GM18909 (cell line): ENCODE data around the gene BAG2.

Experiments used
- ATAC-seq: cut with Tn5 transposase; IDR thresholded peaks from one replicate; pipeline ENCODE4 v1.9.1; 2021; ENCODE audit warnings: mild to moderate bottlenecking; ENCODE audit not compliant: unreplicated experiment, poor library complexity

BAG2 gene

DNA sequence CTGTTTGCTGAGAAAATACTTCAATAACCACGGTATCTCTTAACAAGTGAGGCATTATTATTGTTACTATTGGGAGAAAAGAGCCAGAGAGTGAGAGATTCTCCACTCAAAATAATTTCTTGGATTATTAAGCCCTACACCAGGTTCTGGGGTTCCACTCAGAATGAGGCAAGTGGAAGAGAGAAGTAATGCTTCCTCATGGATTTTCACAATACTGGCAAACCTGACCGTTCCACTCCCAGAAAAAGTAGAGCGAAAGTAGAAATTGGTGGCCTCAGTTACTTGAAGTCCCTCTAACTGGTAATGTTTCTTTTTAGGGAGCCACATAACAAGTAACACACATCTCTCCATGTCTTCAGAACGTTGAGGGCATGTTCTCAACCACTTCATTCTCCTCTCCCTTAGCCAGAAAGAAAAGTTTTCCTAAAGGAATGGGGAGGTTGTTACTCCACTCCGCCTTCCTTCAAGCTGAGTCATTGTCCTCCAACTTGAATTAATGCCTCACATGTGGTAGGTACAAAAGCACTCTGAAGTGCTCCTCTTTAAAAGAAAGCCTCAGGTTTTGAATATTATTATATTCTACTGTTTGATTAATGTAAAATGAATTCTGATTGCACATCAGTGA, 1.9 kb downstream of the BAG2 start:
- ATAC-seq, result no peak

DNA sequence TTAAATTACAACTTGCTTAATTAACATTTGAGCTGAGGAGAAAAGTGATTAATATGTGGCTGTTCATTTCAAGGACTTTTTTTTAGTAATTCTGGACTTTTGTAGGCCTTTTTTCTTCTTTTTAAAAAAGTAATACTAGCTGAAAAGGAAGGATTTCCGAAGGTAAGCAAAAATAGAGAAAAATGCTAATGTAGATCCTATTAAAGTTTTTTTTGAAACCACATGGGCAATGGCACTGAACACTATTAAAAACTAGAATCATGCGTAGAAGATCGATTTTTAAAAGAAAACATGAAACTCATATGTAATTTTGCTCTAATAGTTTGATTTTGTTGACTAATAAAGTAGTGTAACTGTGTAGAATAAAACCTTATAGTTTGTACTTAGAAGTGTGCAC, 2.4 kb downstream of the BAG2 start:
- no peak for ATAC-seq

DNA sequence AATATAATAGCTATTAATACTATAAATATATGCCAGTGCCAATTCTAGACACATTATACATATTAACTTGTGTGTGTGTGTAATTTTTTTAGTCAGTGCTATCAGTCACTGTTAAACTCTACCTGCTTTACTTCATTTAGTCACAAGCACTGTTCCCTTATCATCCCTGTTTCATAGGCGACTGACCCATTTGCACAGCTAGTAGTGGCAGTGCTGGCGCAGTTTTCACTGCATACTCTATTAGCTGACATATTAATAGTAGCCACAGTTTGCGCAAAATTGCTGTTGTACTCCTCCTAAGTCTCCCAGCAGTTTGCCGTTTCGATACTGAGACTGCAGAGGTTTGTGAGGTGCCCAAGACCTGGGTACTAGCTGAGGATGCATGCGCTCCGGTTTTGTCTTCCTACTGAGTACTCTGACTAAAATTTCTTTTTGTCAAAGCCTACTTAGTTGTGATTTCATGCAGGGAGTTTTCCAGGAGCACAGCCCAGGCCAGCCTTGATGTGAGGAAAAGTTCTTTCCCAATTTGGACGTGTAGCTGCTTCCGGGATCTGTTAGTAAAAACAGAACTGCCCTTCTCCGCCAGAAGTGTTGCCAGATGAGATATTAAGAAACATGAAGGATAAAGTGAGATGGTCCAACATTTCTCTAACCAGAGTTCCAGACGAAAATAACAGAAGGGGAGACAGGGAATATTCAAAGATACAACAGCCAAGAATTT, 5.6 kb downstream of the BAG2 start:
- ATAC-seq, result no peak

DNA sequence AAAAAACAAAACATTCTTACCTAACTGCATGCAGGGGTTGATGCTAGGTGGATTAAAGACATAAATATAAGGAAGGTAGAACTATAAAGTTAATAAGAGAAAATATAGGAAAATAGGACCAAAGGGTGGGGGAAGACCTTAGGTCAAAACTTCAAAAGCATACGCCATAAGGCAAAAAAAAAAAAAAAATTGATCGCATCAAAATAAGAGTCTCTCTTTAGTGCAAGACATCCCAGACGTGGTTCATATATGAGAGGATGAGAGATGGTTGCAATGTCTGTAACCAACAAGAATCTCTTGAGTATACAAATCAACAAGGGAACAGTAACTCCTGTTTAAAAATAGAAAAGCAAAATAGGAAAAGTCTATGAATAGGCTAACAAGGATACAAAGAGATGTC, 8.5 kb downstream of the BAG2 start:
- ATAC-seq, result no peak

DNA sequence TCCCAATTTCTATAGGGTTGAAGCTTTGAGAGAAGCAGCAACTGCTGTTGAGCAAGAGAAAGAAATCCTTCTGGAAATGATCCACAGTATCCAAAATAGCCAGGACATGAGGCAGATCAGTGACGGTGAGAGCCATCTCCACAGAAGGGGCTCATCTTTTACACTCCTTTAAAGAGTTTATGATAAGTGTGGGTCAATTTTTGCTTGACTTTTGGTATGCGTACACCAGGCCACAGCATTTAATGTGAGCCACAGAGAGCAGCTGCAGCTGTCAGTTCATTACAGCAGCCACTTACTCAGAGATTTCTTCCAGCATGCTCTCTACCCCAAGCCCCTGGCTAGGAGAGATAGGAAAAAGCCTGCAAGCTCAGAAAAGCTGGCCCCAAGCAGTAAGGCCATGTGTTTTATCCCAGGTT, 9.9 kb downstream of the BAG2 start:
- ATAC-seq, result no peak

DNA sequence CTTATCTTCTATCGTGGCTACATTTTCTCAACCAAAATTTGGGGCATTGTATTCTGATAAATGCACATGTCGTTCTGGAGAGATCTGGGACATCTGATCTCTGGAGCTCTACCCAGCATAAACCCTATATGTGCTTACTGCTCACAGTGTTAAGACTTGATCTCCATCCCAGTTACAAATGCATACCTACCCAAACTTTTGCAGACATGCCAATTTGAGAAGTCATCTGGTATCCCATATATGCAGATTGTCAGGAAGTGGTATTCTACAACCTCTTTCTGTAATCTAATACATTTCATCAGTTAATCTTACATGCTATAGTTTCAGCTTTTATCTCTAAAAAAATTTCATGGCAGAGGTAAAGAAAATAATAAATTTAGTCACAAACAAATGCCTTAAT, 11.2 kb downstream of the BAG2 start:
- no peak for ATAC-seq

DNA sequence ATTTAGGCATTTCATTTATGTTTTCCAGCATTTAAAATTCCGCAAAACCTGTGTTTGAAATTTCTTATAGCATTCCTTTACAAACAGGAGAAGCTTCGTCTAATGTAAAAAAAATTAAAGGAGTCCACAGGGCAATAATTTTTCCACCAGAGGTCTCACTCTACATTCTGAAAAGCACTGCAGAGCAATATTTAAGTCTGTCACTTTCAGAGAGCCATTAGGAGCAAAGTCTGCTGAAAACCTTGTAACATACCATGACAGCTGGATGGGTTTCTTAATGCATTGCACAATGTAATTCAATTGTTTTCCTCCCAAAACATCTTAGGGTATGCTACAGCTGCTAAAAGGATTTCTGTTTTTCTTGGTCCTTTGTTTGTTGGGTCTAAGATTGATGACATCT, 18.0 kb downstream of the BAG2 start:
- no peak for ATAC-seq

DNA sequence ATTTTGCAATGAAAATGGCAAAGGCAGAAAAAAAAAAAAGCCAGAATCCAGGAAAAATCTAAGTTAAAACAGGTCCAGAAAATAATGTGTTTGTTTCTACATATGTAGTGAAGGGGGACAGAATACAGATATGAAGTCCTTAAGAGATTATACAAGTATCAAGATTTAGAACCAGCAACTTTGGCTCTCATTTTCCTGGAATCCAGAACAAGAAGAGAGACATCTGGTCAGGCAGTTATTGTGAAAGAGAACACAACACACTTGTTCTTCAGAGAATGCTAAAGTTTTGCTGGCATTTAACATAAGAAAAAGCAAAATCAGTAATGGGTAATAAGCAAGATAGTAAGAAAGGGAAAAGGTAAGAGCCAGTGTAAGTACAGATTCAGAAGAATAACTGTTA, 21.1 kb downstream of the BAG2 start:
- no peak for ATAC-seq

DNA sequence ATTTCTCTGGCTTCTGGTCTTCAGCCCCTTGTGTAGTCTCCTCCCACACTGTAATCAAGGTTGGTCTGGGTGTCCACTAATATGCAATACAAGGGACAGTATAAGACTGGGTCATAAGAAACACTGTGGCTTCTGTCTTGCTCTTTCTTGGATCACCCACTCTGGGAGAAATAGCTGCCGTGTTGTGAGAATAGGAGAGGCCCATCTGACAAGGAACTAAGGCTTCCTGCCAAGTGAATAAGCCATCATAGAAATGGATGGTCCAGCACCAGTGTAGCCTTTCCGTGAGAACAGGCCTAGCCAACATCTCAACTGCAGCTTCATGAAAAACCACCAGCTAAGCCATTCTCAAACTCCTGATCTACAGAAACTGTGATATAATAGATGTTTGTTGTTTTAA, 23.3 kb downstream of the BAG2 start:
- ATAC-seq, result no peak

DNA sequence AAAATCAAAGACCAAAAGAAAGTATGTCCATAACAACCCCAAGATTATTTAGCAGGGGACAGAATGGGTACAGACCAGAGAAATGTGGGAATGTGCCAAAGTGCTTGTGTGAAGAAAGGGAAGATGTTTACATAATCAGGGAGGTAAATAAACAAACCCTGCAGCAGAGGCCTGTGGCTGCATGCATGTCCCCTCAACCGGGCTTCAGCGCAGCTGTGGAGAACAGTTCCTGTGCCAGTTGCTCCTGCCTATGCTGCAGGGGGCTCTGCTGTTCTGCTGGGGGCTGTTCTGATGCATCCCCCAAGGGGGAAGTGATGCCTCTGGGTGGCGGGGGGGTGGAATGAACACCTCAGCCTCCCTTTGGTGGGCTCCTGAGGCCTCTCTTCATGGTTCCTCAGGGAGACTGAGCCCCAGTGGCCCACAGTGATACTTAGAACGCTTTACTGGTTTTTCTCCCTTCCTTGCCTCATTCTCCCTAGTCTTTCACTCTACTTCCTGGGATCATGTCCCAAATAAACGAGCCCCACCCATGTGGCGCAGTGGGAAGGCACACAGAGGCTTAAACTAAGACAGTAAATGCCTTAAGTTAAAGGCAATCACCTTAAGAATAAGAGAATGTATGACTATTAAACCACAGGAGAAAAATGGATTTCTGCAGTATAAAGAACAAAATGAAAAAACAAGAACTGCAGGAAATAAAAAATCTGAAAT, 27.0 kb downstream of the BAG2 start:
- ATAC-seq, result no peak

DNA sequence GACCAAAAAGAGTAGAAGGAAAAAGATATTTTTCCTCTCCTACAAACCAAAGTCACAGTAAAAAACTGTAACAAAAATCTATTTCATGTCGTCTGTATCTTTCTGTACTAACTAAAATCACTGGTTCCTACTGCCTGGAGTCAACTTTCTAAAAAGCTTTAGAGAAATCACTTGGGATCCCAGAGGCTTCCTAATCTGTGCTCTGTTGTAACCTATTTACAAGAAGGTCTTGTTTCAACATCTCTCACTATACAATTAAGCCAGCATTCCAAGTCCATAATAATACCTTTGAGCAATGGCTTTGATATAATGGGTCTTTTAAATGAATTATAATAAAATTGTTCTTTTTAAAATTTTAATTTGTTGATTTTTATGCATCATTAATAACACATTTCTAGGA, 29.6 kb downstream of the BAG2 start:
- no peak for ATAC-seq

DNA sequence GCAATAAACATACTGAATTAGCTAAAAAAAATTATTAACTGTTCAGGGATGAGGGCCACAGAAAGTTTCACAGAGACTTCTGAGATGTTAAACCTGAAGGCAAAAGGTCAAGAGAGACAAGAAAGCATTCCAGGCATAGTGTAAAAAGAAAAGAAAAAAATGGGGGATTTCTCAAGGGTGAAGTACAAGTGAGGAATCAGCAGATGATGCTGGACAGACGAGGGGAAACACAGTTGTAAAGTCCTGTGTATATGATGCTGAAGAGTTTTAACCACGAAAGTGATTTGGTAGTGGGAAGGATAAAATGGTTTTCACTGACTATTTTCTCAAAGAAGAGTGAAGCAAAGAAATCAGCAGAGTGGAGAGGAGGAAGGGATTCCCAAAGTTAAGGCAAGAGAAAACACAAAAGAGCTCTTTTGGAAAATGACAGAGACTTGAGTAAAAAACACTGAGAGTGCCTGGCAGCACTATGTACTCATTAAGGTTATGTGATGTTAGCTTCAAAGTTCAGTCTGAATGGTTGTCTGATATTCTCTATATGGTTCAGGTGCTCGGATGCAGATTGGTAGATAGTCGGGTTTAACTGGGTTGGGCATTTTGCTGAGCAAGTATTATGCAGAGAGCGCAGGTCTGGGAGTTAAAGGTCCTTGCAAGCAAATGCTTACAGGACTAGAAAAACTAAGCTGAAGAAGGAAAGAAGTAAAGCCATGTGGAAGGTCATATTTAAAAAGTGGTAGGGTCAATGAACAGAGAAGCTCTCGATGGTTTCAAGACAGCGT, 33.6 kb downstream of the BAG2 start:
- ATAC-seq, result no peak

DNA sequence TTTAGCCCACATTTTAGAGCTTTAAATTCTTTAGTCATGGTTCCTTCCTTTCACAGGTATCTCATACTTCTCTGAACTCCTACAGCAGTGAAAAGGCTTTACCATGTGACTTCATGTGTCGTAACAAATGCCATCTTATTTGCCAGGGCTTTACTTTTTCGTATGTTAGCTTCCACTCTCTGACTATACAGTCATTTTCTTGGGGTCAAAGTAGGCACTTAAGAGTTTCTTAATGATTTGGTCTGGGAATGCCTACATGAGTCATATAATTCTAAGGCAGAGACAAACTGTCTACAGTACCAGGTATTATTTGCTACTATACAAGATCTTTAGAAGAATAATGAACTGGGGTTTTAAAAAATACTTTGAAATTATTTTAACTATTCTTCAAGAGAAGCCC, 35.0 kb downstream of the BAG2 start:
- ATAC-seq, result no peak

DNA sequence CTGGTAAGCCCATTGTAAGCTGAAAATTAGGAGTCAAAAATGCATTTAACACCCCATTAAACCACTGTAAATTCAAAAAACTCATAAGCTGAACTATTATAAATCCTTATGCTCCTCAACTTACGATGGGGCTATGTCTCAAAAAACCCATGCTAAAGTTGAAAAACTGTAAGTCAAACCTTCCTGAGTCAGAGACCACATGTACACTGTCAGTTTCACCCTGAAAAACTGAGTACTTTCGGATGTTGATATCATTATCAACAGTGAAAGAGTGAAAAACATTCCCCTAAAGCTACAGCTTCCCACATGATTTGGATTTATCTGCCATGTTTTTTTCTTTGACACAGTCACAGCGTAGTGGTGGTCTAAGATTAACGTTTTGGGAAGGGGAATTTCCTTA, 35.7 kb downstream of the BAG2 start:
- ATAC-seq, result no peak

DNA sequence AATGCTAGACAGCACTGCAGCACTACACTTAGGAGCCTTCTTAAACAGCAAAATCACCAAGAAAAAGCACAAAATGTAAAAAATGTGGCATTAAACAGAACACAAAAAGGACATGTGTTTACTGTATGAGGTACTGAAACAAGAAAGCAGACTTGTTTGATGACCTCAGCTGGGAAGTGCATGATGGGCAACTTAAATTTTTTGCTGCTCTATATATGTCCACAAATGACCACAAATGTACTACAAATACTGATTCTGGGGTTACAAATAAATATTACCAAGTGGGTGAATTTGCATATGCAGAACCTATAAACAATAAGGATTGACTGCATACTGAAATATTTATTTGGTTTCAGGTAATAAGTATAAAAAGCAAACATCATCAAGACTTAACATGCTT, 36.9 kb downstream of the BAG2 start:
- no peak for ATAC-seq

DNA sequence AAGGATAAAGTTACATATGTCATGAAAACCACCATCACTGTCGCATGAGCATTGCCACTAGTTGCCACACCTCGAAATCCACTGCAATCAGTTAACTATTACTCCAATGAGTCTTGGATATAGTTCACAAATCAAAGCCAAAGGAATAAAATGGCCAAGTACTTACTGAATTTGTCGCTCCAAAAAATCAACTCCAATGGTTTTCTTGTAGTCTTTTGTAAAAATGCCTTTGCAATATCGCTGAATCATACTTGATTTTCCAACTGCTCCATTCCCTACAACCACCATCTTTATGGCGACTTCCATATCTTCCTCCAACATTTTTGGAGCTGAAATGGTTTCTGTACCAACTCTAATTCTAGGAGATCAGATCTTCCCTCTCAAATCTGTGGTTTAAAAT, 37.9 kb downstream of the BAG2 start:
- no peak for ATAC-seq

DNA sequence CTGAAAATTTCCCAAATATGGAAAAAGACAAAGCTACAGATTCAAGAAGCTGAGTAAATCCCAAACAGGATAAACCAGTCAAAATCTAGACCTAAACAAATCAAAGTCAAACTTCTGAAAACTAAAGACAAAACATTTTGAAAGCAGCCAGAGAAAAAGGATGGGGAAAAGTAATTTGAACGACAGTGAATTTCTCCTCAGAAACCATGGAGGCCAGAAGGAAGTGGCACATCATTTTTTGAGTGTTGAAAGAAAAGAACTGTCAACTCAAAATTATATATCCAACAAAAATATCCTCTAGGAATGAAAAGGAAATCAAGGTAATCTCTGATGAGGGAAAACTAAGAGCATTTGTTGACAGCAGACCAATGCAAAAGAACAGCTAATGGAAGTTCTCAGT, 43.1 kb downstream of the BAG2 start:
- no peak for ATAC-seq

DNA sequence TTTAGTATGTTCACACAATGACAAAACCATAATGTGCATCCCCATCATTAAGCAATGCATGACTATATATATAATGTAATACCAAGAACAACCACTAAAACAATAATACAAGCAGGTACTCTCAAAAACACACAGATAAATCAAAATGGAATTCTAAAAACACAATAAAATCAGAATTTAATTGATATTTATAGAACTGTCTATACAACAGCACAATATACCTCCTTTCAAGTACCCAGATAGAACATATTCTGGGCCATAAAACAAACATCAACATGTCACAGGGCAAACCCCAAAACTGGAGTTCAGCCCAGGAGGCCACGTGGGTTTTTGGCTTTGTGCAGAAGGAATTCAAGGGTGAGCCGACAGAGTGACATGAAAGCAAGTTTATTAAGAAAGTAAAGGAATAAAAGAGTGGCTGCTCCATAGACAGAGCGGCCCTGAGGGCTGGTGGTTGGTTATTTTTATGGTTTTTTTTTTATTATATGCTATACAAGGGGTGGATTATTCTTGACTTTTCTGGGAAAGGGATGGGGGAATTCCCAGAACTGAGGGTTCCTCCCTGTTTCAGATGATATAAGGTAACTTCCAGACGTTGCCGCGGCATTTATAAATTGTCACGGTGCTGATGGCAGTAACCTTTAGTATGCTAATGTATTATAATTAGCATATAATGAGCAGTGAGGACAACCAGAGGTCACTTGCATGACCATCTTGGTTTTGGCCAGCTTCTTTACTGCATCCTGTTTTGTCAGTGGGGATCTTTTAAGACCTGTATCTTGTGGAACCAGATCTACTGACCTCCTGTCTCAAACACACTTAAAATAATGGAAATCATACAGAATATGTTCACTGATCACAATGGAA, 44.3 kb downstream of the BAG2 start:
- no peak for ATAC-seq

DNA sequence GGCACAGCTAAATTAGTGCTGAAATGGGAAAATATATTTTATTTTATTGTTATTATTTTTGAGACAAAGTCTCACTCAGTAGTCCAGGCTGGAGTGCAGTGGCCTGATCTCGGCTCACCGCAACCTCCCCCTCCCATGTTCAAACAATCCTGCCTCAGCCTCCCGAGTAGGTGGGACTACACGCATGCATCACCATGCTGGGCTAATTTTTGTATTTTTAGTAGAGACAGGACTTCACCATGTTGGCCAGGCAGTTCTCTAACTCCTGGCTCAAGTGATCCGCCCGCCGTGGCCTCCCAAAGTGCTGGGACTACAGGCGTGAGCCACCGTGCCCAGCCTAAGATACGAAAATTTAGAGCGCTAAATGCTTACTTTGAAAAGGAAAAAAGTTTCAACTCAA, 45.1 kb downstream of the BAG2 start:
- ATAC-seq, result no peak

DNA sequence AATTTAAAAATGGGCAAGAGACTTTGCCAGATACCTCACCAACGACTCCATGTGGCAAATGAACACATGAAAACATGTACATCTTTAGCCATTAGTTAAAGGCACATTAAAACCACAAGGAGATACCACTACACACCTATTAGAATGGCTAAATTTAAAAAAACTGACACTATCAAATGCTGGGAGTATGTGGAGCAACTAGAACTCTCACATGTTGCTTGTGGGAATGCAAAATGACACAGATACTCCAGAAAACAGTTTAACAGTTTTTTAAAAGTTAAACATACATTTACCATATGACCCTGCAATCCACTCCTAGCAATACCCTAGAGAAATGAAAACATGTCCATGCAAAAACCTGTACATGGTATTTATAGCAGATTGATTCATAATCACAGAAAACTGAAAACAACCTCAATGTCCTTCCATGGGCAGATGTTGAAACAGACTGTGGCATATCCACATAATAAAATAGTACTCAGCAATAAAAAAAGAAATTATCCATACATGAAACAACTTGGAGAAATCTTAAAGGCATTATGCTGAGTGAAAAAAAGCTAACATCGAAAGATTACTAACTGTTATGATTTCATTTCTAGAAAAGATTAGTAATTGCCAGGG, 48.1 kb downstream of the BAG2 start:
- no peak for ATAC-seq
